Endothelial cell of umbilical vein (primary cell): ENCODE data around the gene CPPED1. TPM values are rescaled to one million over a fixed set of nuclear protein-coding genes. Genes with fewer than 3 reads are reported as not detected.

Experiments
- BruUV-seq: library from RNA; stranded (reverse); fragments of 400-500 nt; replicated peaks from 2 replicates; lab custom pipeline; 2021; lab: Mats Ljungman, UMichigan
- CTCF ChIA-PET: fragments of 300-600, 350-600 bp; sonication (Branson Sonifier 250); formaldehyde crosslinking; loops from one replicate; lab custom pipeline; 2021; ENCODE audit warnings: antibody characterized with exemption, inconsistent platforms; lab: Charles Lee
- POLR2A ChIA-PET: fragments of 300-600, 350-600 bp; sonication (Branson Sonifier 250); formaldehyde crosslinking; loops from one replicate; lab custom pipeline; 2021; ENCODE audit warnings: antibody characterized with exemption, inconsistent platforms; lab: Charles Lee
- DNase-seq: peaks from one replicate; pipeline ENCODE4 v3.0.0-alpha.2; 2011; ENCODE audit warnings: low read depth, low spot score
- FAIRE-seq: peaks from 2 replicates; lab custom pipeline; 2011; peaks lifted over from hg19 to GRCh38; lab: Jason Lieb, UNC
- H2AFZ ChIP-seq: 2 replicates; pipeline ENCODE4 v1.6.0; 2012; ENCODE audit warnings: low read depth, low read length, control low read depth, inconsistent platforms
- H3K27ac ChIP-seq: 2 replicates; pipeline ENCODE4 v1.5.1; 2011; ENCODE audit warnings: low read depth, mild to moderate bottlenecking, control low read depth, low read length, moderate library complexity; ENCODE audit not compliant: insufficient read depth
- H3K27me3 ChIP-seq, 2 experiments: 2 replicates each; pipeline versions ENCODE4 v1.6.0 to v1.6.1; 2011; ENCODE audit warnings: low read length in 2 of 2, mixed read lengths in 1 of 2; ENCODE audit not compliant: control insufficient read depth in 2 of 2, insufficient read depth in 2 of 2
- H3K36me3 ChIP-seq, 2 experiments: 2 replicates in 1 of 2; 3 replicates in 1 of 2; pipeline ENCODE4 v1.5.1; 2011; ENCODE audit warnings: low read length in 2 of 2, mild to moderate bottlenecking in 1 of 2, moderate library complexity in 1 of 2; ENCODE audit not compliant: control insufficient read depth in 2 of 2, insufficient read depth in 2 of 2; ENCODE audit errors: extremely low read depth in 1 of 2
- H3K4me1 ChIP-seq: 3 replicates; pipeline ENCODE4 v1.5.1; 2011; ENCODE audit warnings: mild to moderate bottlenecking, low read length; ENCODE audit not compliant: control insufficient read depth, insufficient read depth; ENCODE audit errors: extremely low read depth
- H3K4me2 ChIP-seq: 2 replicates; pipeline ENCODE4 v1.6.1; 2011; ENCODE audit warnings: low read length, control low read depth, mixed read lengths; ENCODE audit not compliant: insufficient read depth
- H3K4me3 ChIP-seq, 3 experiments: fragments of 200-600 bp in 1 of 3; sonication (generic), shearing (Covaris generic) in 1 of 3; replicated peaks in 1 of 3; 2 replicates each; pipeline ENCODE4 v1.5.1; 2011 to 2016; ENCODE audit warnings: control low read depth in 3 of 3, low read length in 3 of 3, mild to moderate bottlenecking in 2 of 3, inconsistent platforms in 1 of 3, low read depth in 1 of 3, moderate library complexity in 1 of 3; ENCODE audit not compliant: insufficient read depth in 1 of 3
- H3K79me2 ChIP-seq: 2 replicates; pipeline ENCODE4 v1.6.0; 2012; ENCODE audit warnings: low read length, inconsistent platforms; ENCODE audit not compliant: control insufficient read depth, insufficient read depth
- H3K9ac ChIP-seq: replicated peaks from 2 replicates; pipeline ENCODE3; 2011; ENCODE audit warnings: low read length, control low read depth; ENCODE audit not compliant: insufficient read depth; ENCODE audit errors: extremely low read depth
- H3K9me1 ChIP-seq: replicated peaks from 3 replicates; pipeline ENCODE4 v1.6.0; 2011; ENCODE audit warnings: mild to moderate bottlenecking, low read length; ENCODE audit not compliant: control insufficient read depth, insufficient read depth; ENCODE audit errors: extremely low read depth
- H3K9me3 ChIP-seq: replicated peaks from 2 replicates; pipeline ENCODE4 v1.5.1; 2012; ENCODE audit warnings: low read length, inconsistent platforms; ENCODE audit not compliant: control insufficient read depth, insufficient read depth
- H4K20me1 ChIP-seq: replicated peaks from 2 replicates; pipeline ENCODE3; 2011; ENCODE audit warnings: mild to moderate bottlenecking, low read length; ENCODE audit not compliant: control insufficient read depth, insufficient read depth; ENCODE audit errors: extremely low read depth
- EZH2 ChIP-seq: IDR thresholded peaks from 2 replicates; pipeline ENCODE4 v1.6.1; 2012; ENCODE audit warnings: borderline replicate concordance, low read depth, mild to moderate bottlenecking, moderate library complexity, low read length, inconsistent platforms; ENCODE audit not compliant: severe bottlenecking
- FOS ChIP-seq: IDR thresholded peaks from 2 replicates; pipeline ENCODE4 v1.6.1; 2011; ENCODE audit warnings: mild to moderate bottlenecking, low read length, moderate library complexity, borderline replicate concordance; ENCODE audit not compliant: insufficient read depth
- GATA2 ChIP-seq: IDR thresholded peaks from 2 replicates; pipeline ENCODE4 v1.7.0; 2011; ENCODE audit warnings: low read depth, mild to moderate bottlenecking, moderate library complexity, mixed read lengths, low read length; ENCODE audit not compliant: insufficient read length, insufficient read depth
- JUN ChIP-seq: IDR thresholded peaks from 2 replicates; pipeline ENCODE4 v1.6.1; 2011; ENCODE audit warnings: borderline replicate concordance, low read depth; ENCODE audit not compliant: insufficient read length, insufficient read depth
- MYC ChIP-seq: IDR thresholded peaks from one replicate; pipeline ENCODE4 v1.6.1; 2011; ENCODE audit warnings: mild to moderate bottlenecking, low read depth, low read length
- POLR2A ChIP-seq: IDR thresholded peaks from 2 replicates; pipeline ENCODE4 v1.6.1; 2012; ENCODE audit warnings: low read depth, mild to moderate bottlenecking, control low read depth, low read length
- POLR2AphosphoS5 ChIP-seq: IDR thresholded peaks from 2 replicates; pipeline ENCODE4 v1.6.1; 2012; ENCODE audit warnings: low read depth, mild to moderate bottlenecking, control low read depth, low read length, moderate library complexity; ENCODE audit not compliant: insufficient read depth
- dilution Hi-C: fragments of 300-500 bp; cut with MboI; formaldehyde crosslinking; loops from one replicate; pipeline ENCODE4 v1.15.0; 2019; ENCODE audit warnings: low sequenced_read_pairs; ENCODE audit not compliant: extremely low pct_ligation_motif_present
- intact Hi-C: fragments of 100-400 bp; cut with micrococcal nuclease; formaldehyde crosslinking; loops from one replicate; pipeline ENCODE4 v1.10.0; 2022
- polyA plus RNA-seq, 4 experiments: library from polyadenylated mRNA; depleted of rRNA in 3 of 4; stranded (reverse) in 3 of 4; unstranded in 1 of 4; fragments of >200 nt; gene quantifications; 2 replicates each; pipeline versions ENCODE4 v1.2.1 to v1.2.3, GENCODE V29; 2011 to 2012; ENCODE audit warnings: missing spikeins in 1 of 4
- total RNA-seq: library from RNA; stranded (reverse); gene quantifications from 2 replicates; pipeline ENCODE4 v1.2.3, GENCODE V29; 2021
- TF ChIP-seq, protein P1 (sequence below): IDR thresholded peaks from 2 replicates; pipeline ENCODE4 v1.6.1; 2011; ENCODE audit not compliant: insufficient read depth, insufficient read length
- TF ChIP-seq, protein P2 (sequence below), 2 donors: IDR thresholded peaks; 1 replicate in 1 of 2; 2 replicates in 1 of 2; pipeline ENCODE4 v1.5.1; 2011; ENCODE audit warnings: low read length in 2 of 2, mild to moderate bottlenecking in 2 of 2, moderate library complexity in 2 of 2, control low read depth in 1 of 2, inconsistent platforms in 1 of 2, low read depth in 1 of 2; ENCODE audit not compliant: insufficient read depth in 1 of 2; ENCODE audit errors: extremely low read depth in 1 of 2

Gene CPPED1
- total and polyA plus RNA-seq, 2 donors (not counting 3 experiments of a cell fraction or from before 2014, with no cell fraction given) = 27.9 to 59.3 TPM

DNA sequence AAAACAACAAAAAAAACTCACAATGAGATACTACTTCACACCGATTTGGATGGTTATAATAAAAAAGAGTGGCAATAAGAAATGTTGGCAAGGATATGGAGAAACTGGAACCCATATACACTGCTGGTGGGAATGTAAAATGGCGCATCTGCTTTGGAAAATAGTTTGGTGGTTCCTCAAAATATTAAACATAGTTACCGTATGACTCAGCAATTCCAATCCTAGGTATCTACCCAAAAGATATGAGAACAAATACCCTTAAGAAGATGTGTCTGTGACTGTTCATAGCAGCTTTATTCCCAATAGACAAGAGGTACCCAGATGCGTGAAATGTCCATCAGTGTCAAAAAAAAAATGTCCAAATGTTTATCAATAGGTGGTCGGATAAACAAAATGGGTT lies 7.2 kb downstream of the CPPED1 start:
- H3K9ac ChIP-seq = no peak overlapping the region
- no peaks in the 10 kb centered on the region for H3K9me1 ChIP-seq
- BruUV-seq = no TSS peak
- no peak overlapping the region for H3K4me2 ChIP-seq
- peaks cover 11% of the 10 kb centered on the region for H3K4me1 ChIP-seq
- H3K9me3 ChIP-seq = no peaks in the 10 kb centered on the region
- H4K20me1 ChIP-seq = no peaks in the 10 kb centered on the region
- peaks cover 21% of the 10 kb centered on the region for H3K79me2 ChIP-seq
- DNase-seq (no peak), FAIRE-seq (no peak)
- no peaks in the 10 kb centered on the region for H3K36me3 ChIP-seq
- H3K4me3 ChIP-seq = no peak overlapping the region
- CTCF ChIA-PET = no interaction called here
- no peak overlapping the region for H3K27ac ChIP-seq
- POLR2A ChIA-PET = no interaction called here
- TF ChIP-seq FOS = no peak
- TF ChIP-seq, protein P1, sequence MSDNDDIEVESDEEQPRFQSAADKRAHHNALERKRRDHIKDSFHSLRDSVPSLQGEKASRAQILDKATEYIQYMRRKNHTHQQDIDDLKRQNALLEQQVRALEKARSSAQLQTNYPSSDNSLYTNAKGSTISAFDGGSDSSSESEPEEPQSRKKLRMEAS = no peak
- TF ChIP-seq JUN = no peak
- TF ChIP-seq MYC = no peak
- no peak for TF ChIP-seq GATA2
- TF ChIP-seq POLR2A = no peak
- TF ChIP-seq EZH2 = no peak
- TF ChIP-seq, protein P2, sequence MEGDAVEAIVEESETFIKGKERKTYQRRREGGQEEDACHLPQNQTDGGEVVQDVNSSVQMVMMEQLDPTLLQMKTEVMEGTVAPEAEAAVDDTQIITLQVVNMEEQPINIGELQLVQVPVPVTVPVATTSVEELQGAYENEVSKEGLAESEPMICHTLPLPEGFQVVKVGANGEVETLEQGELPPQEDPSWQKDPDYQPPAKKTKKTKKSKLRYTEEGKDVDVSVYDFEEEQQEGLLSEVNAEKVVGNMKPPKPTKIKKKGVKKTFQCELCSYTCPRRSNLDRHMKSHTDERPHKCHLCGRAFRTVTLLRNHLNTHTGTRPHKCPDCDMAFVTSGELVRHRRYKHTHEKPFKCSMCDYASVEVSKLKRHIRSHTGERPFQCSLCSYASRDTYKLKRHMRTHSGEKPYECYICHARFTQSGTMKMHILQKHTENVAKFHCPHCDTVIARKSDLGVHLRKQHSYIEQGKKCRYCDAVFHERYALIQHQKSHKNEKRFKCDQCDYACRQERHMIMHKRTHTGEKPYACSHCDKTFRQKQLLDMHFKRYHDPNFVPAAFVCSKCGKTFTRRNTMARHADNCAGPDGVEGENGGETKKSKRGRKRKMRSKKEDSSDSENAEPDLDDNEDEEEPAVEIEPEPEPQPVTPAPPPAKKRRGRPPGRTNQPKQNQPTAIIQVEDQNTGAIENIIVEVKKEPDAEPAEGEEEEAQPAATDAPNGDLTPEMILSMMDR (IDR thresholded peaks at IDR 0.05; ENCODE audit: extremely low read depth in 1 of 2, insufficient read depth in 1 of 2, low read depth in 1 of 2, low read length in 2 of 2) = no peak
- TF ChIP-seq POLR2AphosphoS5 = no peak
- no peaks in the 10 kb centered on the region for H3K27me3 ChIP-seq
- dilution Hi-C loops (no loop called here), intact Hi-C loops (no loop called here)
- no peak overlapping the region for H2AFZ ChIP-seq
